GM08714 (cell line): ENCODE results near the gene NOL7.

Experiments
- H3K4me3 ChIP-seq: fragments of 200-500 bp; sonication (Bioruptor generic); 2 replicates; pipeline ENCODE4 v1.5.1; 2014; ENCODE audit warnings: mild to moderate bottlenecking, low read length, inconsistent platforms
- ZNF274 ChIP-seq: IDR thresholded peaks from 2 replicates; pipeline ENCODE4 v1.6.1; 2012; ENCODE audit warnings: mild to moderate bottlenecking, low read depth, low read length

NOL7 gene

DNA sequence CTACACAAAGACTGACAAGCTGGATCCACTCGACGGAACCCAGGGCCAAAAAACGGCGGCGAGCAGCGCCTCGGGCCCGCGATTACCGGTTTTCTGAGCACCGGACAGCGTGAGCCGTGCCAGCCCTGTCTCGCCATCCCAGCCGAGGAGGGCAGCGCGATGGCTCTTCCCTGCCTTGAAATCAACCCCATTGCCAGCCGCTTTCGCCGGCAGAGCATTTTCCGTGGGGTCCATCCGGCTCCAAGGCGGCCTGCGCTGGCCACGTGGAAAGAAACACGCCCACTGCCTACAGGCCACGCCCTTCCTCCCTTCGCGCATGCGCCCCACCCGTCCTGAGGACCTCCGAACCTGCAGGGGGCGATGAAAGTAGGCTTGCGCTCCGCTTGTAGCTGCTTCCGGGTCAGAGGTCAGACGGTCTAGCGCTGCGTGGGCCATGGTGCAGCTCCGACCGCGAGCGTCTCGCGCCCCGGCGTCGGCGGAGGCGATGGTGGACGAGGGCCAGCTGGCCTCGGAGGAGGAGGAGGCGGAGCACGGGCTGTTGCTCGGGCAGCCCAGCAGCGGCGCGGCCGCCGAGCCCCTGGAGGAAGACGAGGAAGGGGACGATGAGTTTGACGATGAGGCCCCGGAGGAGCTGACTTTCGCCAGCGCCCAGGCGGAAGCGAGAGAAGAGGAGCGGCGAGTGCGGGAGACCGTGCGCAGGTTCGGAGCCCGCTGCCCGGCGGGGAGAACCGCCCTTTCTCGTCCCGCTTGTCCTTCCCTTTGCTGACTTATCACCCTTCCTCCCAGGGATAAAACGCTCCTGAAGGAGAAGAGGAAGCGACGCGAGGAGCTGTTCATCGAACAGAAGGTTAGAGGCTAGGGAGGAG lies at the start of gene NOL7:
Gene NOL7, plus strand, starts transcription at position 410 of the 866 bp plus-strand sequence. Its CDS starts 24 bp downstream, at position 434.
- H3K4me3 ChIP-seq = peak within 1 kb of the TSS; percentile 93
- no peak for TF ChIP-seq ZNF274

GRCh38 chr6:13565921-13566320 lies 49.2 kb upstream of the NOL7 start:
- H3K4me3 ChIP-seq = no peak overlapping the region
- no peak for TF ChIP-seq ZNF274

GRCh38 chr6:13566500-13566899 lies 48.6 kb upstream of the NOL7 start:
- H3K4me3 ChIP-seq = no peak overlapping the region
- TF ChIP-seq ZNF274 = no peak

DNA sequence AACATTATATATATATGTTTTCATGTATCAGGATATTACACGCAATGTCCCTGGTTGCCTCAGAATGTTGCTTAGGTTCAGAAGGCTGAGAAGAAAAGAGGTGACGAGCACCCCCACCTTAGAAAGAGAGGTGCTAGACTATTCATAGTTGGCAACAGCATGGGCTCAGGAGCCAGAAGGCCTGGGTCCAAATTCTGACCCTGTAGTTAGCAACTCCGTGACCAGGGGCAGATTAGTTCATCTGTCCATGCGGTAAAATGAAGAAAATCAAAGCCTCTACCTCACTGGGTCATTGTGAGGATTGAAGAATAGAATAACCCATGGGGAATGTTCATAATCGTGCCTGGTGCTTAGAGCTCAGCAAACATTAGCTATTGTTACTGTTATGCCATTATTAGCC lies 46.2 kb upstream of the NOL7 start:
- H3K4me3 ChIP-seq = no peak overlapping the region
- TF ChIP-seq ZNF274 = no peak

- no peak overlapping the region for H3K4me3 ChIP-seq
- no peak for TF ChIP-seq ZNF274
These were observed 42.9 kb upstream of the NOL7 start for GRCh38 chr6:13572240-13572639.

DNA sequence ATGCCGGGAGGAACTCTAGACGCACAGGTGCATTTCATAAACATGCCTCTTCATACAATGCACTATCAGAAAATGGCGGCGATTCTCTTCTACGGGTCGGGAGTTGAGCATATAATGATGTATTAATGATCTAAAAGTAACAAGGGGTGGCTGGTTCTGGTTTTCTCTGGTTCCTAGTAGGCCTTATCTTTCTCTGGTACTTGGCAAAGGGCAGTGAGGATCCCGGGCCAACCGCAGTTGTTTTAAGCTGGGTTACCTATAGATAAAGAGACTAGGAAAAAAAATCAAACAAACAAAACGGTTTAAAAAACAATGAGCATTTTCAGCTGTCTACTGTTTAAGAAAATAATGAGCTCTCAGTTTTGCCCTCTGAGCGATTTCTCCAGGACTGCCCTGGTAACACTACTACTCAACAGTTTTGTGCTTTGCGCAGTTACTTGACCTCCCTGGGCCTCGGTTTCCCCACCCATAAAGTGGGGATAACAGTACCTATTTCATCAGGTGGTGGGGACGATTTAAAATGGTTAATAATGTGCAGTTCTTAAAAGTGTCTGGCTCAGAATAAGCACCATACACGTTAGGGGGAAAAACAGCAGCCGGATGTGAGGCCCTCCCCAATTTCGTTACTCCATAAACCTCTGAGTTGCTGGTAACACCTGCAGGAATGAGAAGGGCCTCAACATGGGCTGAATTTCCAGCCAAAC lies 42.0 kb upstream of the NOL7 start:
- peak overlapping the region; percentile 86; the same call in 1 of the 2 replicates for H3K4me3 ChIP-seq
- TF ChIP-seq ZNF274 = no peak

DNA sequence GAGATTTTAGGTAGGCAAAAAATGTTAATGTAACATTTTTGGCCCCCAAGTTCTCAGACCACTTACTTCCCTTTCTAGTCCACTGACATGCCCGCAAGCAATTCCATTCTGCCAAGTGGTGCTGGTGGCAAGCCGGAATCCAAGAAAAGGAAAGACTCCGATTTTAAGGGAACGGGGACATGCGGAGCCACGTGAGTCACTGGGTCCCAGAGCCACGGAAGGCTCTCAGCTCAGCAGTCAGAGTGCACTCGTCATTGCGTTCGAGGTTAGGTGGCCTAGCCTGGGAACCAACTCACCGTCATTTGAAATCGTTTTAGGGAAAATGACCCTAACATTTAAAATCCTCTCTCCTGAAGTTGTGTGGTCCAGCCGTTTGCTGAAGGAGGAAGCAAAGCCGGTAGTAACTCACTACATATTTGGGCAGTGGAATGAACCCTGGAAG lies 41.4 kb upstream of the NOL7 start:
- peak overlapping the region; percentile 86 for H3K4me3 ChIP-seq
- no peak for TF ChIP-seq ZNF274

GRCh38 chr6:13574149-13574570 lies 41.0 kb upstream of the NOL7 start:
- TF ChIP-seq ZNF274 = no peak
- peak overlapping the region; percentile 86 for H3K4me3 ChIP-seq

DNA sequence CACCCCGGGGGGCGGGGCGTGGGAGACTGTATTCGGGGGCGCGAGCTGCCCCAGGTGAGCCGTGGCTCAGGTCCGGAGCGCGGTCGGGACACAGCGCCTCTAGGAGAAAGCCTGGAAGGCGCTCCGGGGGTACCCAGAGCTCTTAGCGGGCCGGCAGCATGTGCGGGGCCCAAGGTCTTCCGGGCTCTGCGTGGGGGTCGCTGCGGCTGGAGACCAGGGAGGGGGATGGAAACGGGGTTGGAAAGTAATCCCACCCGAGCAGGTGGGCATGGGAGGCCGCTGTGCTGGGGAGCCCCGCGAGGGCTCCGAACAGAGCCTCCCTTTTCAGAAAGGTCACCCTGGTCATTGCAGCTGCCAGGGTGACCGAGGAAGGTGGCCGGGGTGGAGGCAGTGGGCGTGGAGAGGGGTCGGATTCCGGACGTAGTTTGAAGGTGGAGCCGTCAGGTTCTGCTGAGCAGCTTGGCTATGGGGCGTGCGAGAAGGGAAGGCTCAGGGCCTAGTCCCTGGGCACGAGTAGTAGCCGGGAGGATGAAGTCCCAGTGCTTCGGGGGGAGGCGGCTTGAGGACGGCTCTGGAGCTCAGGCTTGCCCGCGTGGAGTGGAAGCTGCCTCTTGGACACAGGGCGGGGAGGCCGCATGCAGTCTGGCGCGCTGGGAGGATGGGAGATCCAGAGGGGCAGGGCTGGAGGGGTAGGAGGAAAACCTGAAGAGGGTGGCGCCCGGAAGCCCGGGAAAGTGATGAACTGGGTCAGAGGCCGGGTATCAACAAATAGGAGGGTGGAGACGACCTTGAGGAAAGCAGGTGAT lies 40.4 kb upstream of the NOL7 start, which contains the start of gene SIRT5:
Gene SIRT5, plus strand, starts transcription at position 31 of the 806 bp plus-strand sequence. CDS start 9,510 bp downstream, outside the sequence.
- no peak for TF ChIP-seq ZNF274
- peak within 1 kb of the TSS; percentile 86 for H3K4me3 ChIP-seq

DNA sequence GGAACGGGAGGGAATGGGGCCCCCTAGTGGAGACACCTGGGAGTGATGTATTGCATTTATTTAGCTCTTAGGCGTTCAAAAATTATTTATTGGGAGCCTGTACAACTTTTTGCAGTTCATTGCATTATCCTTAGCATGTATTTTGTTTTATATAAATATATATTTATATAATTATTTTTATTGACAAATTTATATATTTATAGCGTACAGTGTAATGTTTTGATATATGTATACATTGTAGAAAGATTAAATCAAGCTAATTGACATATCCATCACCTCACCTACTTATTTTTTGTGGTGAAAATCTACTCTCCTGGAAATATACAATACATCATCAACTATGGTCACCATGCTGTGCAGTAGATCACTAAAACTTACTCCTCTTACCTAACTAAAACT lies 39.8 kb upstream of the NOL7 start:
- peak overlapping the region; percentile 86; the same call in 1 of the 2 replicates for H3K4me3 ChIP-seq
- no peak for TF ChIP-seq ZNF274

- H3K4me3 ChIP-seq = no peak overlapping the region
- no peak for TF ChIP-seq ZNF274
These were observed 39.1 kb upstream of the NOL7 start for GRCh38 chr6:13576017-13576416.

DNA sequence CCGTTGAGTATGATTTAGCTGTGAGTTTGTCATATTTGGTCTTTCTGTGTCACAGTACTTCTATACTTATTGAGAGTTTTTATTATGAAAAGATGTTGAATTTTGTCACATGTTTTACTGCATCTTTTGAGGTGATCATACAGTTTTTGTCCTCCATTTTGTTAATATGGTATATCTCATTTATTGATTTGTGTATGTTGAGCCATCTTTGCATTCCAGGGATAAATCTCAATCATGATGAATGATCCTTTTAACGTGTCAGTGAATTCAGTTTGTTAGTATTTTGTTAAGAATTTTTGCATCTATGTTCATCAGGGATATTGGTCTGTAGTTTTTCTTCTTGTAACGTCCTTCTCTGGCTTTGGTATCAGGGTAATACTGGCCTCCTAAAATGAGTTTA lies 37.2 kb upstream of the NOL7 start:
- no peak for TF ChIP-seq ZNF274
- H3K4me3 ChIP-seq = no peak overlapping the region

GRCh38 chr6:13579911-13580310 lies 35.2 kb upstream of the NOL7 start:
- TF ChIP-seq ZNF274 = no peak
- no peak overlapping the region for H3K4me3 ChIP-seq

- no peak for TF ChIP-seq ZNF274
- H3K4me3 ChIP-seq = no peak overlapping the region
These were observed 33.4 kb upstream of the NOL7 start for GRCh38 chr6:13581700-13582229.
